Hepatocyte (in vitro differentiated cells): ENCODE results near the gene MMS19. TPM values are rescaled to one million over a fixed set of nuclear protein-coding genes. Genes with fewer than 3 reads are reported as not detected.
A peak's percentile ranks its signal among the peaks of the same experiment; 100 is the strongest.

Experiments used
- DNase-seq: peaks from one replicate; pipeline ENCODE4 v3.0.0-alpha.2; 2016; ENCODE audit warnings: low spot score
- H2AFZ ChIP-seq: fragments of 200-600 bp; sonication (generic); 2 replicates; pipeline ENCODE4 v1.6.0; 2016; ENCODE audit warnings: antibody characterized with exemption, mild to moderate bottlenecking
- H3K27ac ChIP-seq: fragments of 200-600 bp; sonication (generic); 2 replicates; pipeline ENCODE4 v1.5.1; 2016; ENCODE audit warnings: mild to moderate bottlenecking
- H3K27me3 ChIP-seq: fragments of 200-600 bp; sonication (generic); 2 replicates; pipeline ENCODE4 v1.6.1; 2016
- H3K36me3 ChIP-seq: fragments of 200-600 bp; sonication (generic); replicated peaks from 2 replicates; pipeline ENCODE4 v1.5.1; 2016; ENCODE audit warnings: low read depth; ENCODE audit not compliant: insufficient read depth
- H3K4me1 ChIP-seq: fragments of 200-600 bp; sonication (generic); 2 replicates; pipeline ENCODE4 v1.5.1; 2016; ENCODE audit warnings: mild to moderate bottlenecking, moderate library complexity; ENCODE audit not compliant: insufficient read depth
- H3K4me2 ChIP-seq: fragments of 200-600 bp; sonication (generic); 2 replicates; pipeline ENCODE4 v1.6.0; 2016
- H3K4me3 ChIP-seq: fragments of 200-600 bp; sonication (generic); 2 replicates; pipeline ENCODE4 v1.5.1; 2016; ENCODE audit warnings: mild to moderate bottlenecking
- H3K79me2 ChIP-seq: fragments of 200-600 bp; sonication (generic); 2 replicates; pipeline ENCODE4 v1.6.0; 2017; ENCODE audit warnings: mild to moderate bottlenecking
- H3K9me2 ChIP-seq: fragments of 200-600 bp; sonication (generic); replicated peaks from 2 replicates; pipeline ENCODE4 v1.6.0; 2017; ENCODE audit warnings: mild to moderate bottlenecking; ENCODE audit not compliant: insufficient read depth
- H3K9me3 ChIP-seq: fragments of 200-600 bp; sonication (generic); 2 replicates; pipeline ENCODE4 v1.5.1; 2016; ENCODE audit warnings: low read depth, mild to moderate bottlenecking
- H4K20me1 ChIP-seq: fragments of 200-600 bp; sonication (generic); 2 replicates; pipeline ENCODE4 v1.6.0; 2016; ENCODE audit warnings: mild to moderate bottlenecking; ENCODE audit not compliant: insufficient read depth, poor library complexity, severe bottlenecking
- CTCF ChIP-seq: fragments of 200-600 bp; sonication (generic); IDR thresholded peaks from 2 replicates; pipeline ENCODE4 v1.5.1; 2016; ENCODE audit warnings: antibody characterized with exemption, mild to moderate bottlenecking; ENCODE audit not compliant: poor library complexity
- EZH2 ChIP-seq: fragments of 200-600 bp; sonication (generic); IDR thresholded peaks from 2 replicates; pipeline ENCODE4 v1.6.1; 2016; ENCODE audit warnings: antibody characterized with exemption, mild to moderate bottlenecking, borderline replicate concordance
- EZH2phosphoT487 ChIP-seq: fragments of 200-600 bp; sonication (generic); IDR thresholded peaks from one replicate; pipeline ENCODE4 v1.6.1; 2018; ENCODE audit warnings: antibody characterized with exemption, mild to moderate bottlenecking, low read depth, moderate library complexity; ENCODE audit not compliant: unreplicated experiment, severe bottlenecking
- WGBS: methylation state at CpG from one replicate; pipeline ENCODE4 v1.1.6; 2016; ENCODE audit warnings: low lambda C conversion rate; ENCODE audit errors: missing lambda C conversion rate; 5-methylcytosine and 5-hydroxymethylcytosine counted together
- polyA plus RNA-seq: library from polyadenylated mRNA; unstranded; fragments of >200 nt; fragmentation: Nextera tagmentation; extraction: Ambion mirVana; gene quantifications from 2 replicates; pipeline ENCODE4 v1.2.1, GENCODE V29; 2016
- total RNA-seq: library from RNA; depleted of rRNA; stranded (reverse); fragments of >200 nt; gene quantifications from 2 replicates; pipeline ENCODE4 v1.2.3, GENCODE V29; 2014

MMS19 gene
- total and polyA plus RNA-seq, 2 experiments from 2014 or later, result 58.4 to 68.6 TPM

GRCh38 chr10:97520520-97520919 is 22.3 kb upstream of the MMS19 start:
- Histone ChIP-seq H3K4me3 (no peak overlapping the region), H3K9me2 (no peaks in the 10 kb centered on the region), H3K9me3 (no peaks in the 10 kb centered on the region), H3K4me2 (no peak overlapping the region), H3K4me1 (no peaks in the 10 kb centered on the region), H3K27ac (no peak overlapping the region), H3K27me3 (no peaks in the 10 kb centered on the region), H2AFZ (no peak overlapping the region), H3K36me3 (no peaks in the 10 kb centered on the region), H4K20me1 (no peaks in the 10 kb centered on the region), H3K79me2 (peaks cover 22% of the 10 kb centered on the region)
- no peak for DNase-seq
- TF ChIP-seq EZH2 (no peak), CTCF (no peak), EZH2phosphoT487 (no peak)
- WGBS, result 92% methylated on average over 5 of the region's 5 CpGs

GRCh38 chr10:97519342-97519741 is 21.1 kb upstream of the MMS19 start:
- WGBS, result 76% methylated on average over 2 of the region's 2 CpGs
- Histone ChIP-seq H4K20me1 (no peaks in the 10 kb centered on the region), H3K27ac (no peak overlapping the region), H3K4me2 (no peak overlapping the region), H3K4me1 (no peaks in the 10 kb centered on the region), H3K9me3 (no peaks in the 10 kb centered on the region), H3K79me2 (peaks cover 27% of the 10 kb centered on the region), H3K9me2 (no peaks in the 10 kb centered on the region), H3K4me3 (no peak overlapping the region), H2AFZ (no peak overlapping the region), H3K27me3 (no peaks in the 10 kb centered on the region), H3K36me3 (no peaks in the 10 kb centered on the region)
- TF ChIP-seq CTCF (no peak), EZH2phosphoT487 (no peak), EZH2 (no peak)
- DNase-seq, result no peak

GRCh38 chr10:97518301-97519043 is 20.2 kb upstream of the MMS19 start:
- WGBS, result 39% methylated on average over 10 of the region's 10 CpGs
- peak; percentile 44 for DNase-seq
- TF ChIP-seq EZH2phosphoT487, result no peak
- TF ChIP-seq EZH2, result no peak
- no peak for TF ChIP-seq CTCF
- H3K79me2 ChIP-seq, result peaks cover 35% of the 10 kb centered on the region
- peak overlapping the region; percentile 10 for H3K27ac ChIP-seq
- H4K20me1 ChIP-seq, result no peaks in the 10 kb centered on the region
- no peaks in the 10 kb centered on the region for H3K9me2 ChIP-seq
- no peaks in the 10 kb centered on the region for H3K36me3 ChIP-seq
- no peak overlapping the region for H3K4me3 ChIP-seq
- H3K4me2 ChIP-seq, result no peak overlapping the region
- H3K27me3 ChIP-seq, result no peaks in the 10 kb centered on the region
- H3K4me1 ChIP-seq, result no peaks in the 10 kb centered on the region
- H2AFZ ChIP-seq, result no peak overlapping the region
- H3K9me3 ChIP-seq, result no peaks in the 10 kb centered on the region
